Measurements from ENCODE around the gene GLRB.

DNA sequence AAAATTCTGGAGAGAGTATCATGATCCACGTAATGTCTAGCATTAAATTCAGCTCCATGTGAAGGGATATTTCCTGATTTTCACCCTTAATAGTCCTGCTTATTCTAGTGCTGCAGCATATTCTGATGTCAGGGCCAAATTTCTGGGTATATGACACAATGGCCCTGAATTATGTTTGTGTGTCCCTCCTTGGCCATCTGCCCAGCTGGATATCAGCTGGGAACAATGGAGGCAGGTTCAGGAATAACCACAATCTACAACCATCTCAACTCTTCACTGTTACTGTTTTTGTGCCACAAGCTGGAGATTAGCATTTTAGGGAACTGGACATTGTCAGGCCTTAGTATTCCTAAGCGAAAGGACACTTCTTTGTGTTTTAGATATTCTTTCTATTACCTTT, 3.5 kb downstream of the GLRB start:
- TF ChIP-seq, protein P1, sequence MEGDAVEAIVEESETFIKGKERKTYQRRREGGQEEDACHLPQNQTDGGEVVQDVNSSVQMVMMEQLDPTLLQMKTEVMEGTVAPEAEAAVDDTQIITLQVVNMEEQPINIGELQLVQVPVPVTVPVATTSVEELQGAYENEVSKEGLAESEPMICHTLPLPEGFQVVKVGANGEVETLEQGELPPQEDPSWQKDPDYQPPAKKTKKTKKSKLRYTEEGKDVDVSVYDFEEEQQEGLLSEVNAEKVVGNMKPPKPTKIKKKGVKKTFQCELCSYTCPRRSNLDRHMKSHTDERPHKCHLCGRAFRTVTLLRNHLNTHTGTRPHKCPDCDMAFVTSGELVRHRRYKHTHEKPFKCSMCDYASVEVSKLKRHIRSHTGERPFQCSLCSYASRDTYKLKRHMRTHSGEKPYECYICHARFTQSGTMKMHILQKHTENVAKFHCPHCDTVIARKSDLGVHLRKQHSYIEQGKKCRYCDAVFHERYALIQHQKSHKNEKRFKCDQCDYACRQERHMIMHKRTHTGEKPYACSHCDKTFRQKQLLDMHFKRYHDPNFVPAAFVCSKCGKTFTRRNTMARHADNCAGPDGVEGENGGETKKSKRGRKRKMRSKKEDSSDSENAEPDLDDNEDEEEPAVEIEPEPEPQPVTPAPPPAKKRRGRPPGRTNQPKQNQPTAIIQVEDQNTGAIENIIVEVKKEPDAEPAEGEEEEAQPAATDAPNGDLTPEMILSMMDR (IDR thresholded peaks at IDR 0.05), result no peak
- no peak for TF ChIP-seq EP300 (IDR thresholded peaks at IDR 0.05)

Measured in sigmoid colon (tissue), 4 donors.